Measurements from ENCODE around the gene SELENOI.
"Not testable (repeated sequence)": the region's sequence is repeated elsewhere in the genome, so short reads cannot be mapped to it uniquely, and the experiment has no call there.

SELENOI gene

GRCh38 chr2:26337298-26337697 is 8.6 kb upstream of the SELENOI start:
- peaks cover 2% of the 10 kb centered on the region for H3K4me1 Mint-ChIP-seq (ENCODE audit: low read depth)
- H3K27ac Mint-ChIP-seq, result no peak overlapping the region
- no peaks in the 10 kb centered on the region for H3K27me3 Mint-ChIP-seq

DNA sequence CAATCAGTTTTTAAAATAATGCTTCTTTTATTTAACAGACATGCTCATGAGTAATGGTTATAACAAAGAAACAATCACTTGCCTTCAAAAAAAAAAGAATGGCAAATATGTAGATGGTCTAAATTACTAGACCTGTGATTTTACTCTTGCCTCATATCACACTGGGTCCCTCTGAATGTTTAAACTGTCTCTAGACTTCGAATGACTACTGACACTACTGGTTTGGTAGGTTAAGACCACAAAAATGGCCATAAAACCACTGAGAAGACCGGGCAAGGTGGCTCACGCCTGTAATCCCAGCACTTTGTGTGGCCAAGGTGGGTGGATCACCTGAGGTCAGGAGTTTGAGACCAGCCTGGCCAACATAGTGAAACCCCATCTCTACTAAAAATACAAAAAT is 5.1 kb upstream of the SELENOI start:
- no peaks in the 10 kb centered on the region for H3K27me3 Mint-ChIP-seq
- H3K9me3 Mint-ChIP-seq (ENCODE audit: low read depth), result no peaks in the 10 kb centered on the region
- H3K27ac Mint-ChIP-seq, result no peak overlapping the region
- no peaks in the 10 kb centered on the region for H3K36me3 Mint-ChIP-seq
- peaks cover 18% of the 10 kb centered on the region for H3K4me1 Mint-ChIP-seq (ENCODE audit: low read depth)
- no peak overlapping the region for H3K4me3 Mint-ChIP-seq

More at GRCh38 chr2:26337298-26337697, 8.6 kb upstream of the SELENOI start:
- Mint-ChIP-seq H3K36me3 (no peaks in the 10 kb centered on the region), H3K9me3 (ENCODE audit: low read depth) (no peaks in the 10 kb centered on the region), H3K4me3 (no peak overlapping the region)

- H3K27me3 Mint-ChIP-seq, result no peaks in the 10 kb centered on the region
- H3K4me1 Mint-ChIP-seq (ENCODE audit: low read depth), result peaks cover 38% of the 10 kb centered on the region
- no peaks in the 10 kb centered on the region for H3K9me3 Mint-ChIP-seq (ENCODE audit: low read depth)
- H3K4me3 Mint-ChIP-seq, result peak overlapping the region; percentile 99
- H3K36me3 Mint-ChIP-seq, result peaks cover 2% of the 10 kb centered on the region
- peak overlapping the region; percentile 99 for H3K27ac Mint-ChIP-seq
These were observed 1.2 kb upstream of the SELENOI start for GRCh38 chr2:26344581-26345282.

GRCh38 chr2:26345283-26345544 is 729 bp upstream of the SELENOI start:
- H3K36me3 Mint-ChIP-seq, result peaks cover 2% of the 10 kb centered on the region
- no peaks in the 10 kb centered on the region for H3K27me3 Mint-ChIP-seq
- H3K27ac Mint-ChIP-seq, result peak overlapping the region; percentile 99
- no peaks in the 10 kb centered on the region for H3K9me3 Mint-ChIP-seq (ENCODE audit: low read depth)
- peak overlapping the region; percentile 99 for H3K4me3 Mint-ChIP-seq
- H3K4me1 Mint-ChIP-seq (ENCODE audit: low read depth), result peaks cover 39% of the 10 kb centered on the region

DNA sequence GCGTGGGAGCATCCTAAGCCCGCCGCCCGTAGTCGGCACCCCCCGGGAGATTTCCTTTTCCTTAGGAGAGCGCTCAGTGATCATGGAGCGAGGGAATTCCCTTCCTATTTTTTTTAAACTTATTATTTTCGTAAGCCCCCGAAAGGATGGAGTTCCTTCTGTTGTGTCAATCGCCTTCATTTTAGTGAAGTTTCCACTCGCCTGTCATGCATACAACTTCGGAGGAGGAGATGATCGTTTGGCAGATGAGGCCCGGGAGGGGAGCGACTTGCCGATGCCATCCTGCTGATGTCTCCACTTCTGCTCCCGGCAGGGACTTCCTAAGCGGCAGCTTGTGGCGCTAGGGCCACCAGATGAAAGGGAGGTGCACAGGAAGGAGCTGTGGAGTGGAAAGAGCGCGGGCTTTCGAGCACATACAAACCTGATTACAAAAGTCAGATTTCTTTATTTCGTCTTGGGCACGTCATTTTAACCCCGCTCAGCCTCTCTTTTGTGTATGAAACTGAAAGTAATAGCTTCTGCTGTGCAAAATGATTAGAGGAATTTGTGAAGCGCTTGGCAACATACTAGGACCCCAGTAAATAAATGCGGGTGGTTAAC is 611 bp downstream of the SELENOI start, which contains the start of gene ADGRF3:
Gene ADGRF3, minus strand, starts transcription at position 336 of the 600 bp plus-strand sequence. CDS start 555 bp downstream, outside the sequence.
- Mint-ChIP-seq H3K4me3 (peak within 1 kb of the TSS; percentile 99), H3K27me3 (no peaks in the 10 kb centered on the region), H3K9me3 (ENCODE audit: low read depth) (no peaks in the 10 kb centered on the region), H3K4me1 (ENCODE audit: low read depth) (peaks cover 45% of the 10 kb centered on the region), H3K36me3 (peaks cover 2% of the 10 kb centered on the region), H3K27ac (peak within 1 kb of the TSS; percentile 99)

DNA sequence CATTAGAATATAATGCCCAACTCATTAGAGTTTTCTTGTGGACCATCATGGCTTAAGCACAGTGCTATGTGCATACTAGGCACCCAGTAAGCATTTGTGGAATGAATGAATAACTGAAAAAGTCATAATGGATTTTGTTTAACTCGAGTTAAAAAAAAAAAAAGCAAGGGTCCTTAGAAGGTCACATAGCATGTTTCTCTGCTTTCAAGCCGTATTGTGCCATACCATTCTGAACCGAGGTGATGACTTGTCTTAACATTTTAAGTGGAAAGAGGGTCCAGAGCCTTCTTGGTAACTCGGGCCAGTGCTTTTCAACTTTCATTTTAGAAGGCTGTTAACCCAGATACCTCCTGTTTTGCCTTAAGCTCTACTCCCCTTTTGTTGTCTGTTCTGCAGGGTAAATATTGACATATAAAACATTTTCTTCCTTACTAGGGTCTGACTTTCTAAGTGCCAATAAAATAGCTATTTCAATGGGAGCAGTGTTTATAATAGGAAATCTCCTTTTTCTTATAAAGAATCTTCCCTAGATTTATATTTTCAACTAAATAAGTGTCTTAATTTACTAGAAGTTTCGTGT is 1.4 kb downstream of the SELENOI start:
- Mint-ChIP-seq H3K36me3 (peaks cover 2% of the 10 kb centered on the region), H3K9me3 (ENCODE audit: low read depth) (no peaks in the 10 kb centered on the region), H3K27me3 (no peaks in the 10 kb centered on the region), H3K27ac (peak overlapping the region; percentile 99), H3K4me3 (peak overlapping the region; percentile 99), H3K4me1 (ENCODE audit: low read depth) (peaks cover 50% of the 10 kb centered on the region)

DNA sequence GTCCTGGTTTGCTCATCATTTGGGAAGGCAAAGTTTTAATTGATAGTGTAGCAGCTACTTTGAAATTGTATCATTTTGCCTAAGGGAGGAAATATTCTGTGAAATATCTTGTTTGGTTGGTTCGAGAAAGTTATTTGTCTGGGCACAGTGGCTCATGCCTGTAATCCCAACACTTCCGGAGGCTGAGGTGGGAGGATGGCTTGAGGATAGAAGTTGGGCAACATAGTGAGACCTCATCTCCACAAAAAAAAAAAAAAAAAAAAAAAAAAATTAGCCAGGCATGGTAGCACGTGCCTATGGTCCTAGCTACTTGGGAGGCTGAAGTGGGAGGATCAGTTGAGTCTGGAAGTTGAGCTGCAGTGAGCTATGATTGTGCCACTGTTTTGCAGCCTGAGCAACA is 3.7 kb downstream of the SELENOI start:
- Mint-ChIP-seq H3K27me3 (no peaks in the 10 kb centered on the region), H3K27ac (peak overlapping the region; percentile 14), H3K36me3 (peaks cover 7% of the 10 kb centered on the region), H3K4me1 (ENCODE audit: low read depth) (peaks cover 56% of the 10 kb centered on the region), H3K4me3 (peak overlapping the region; percentile 1), H3K9me3 (ENCODE audit: low read depth) (no peaks in the 10 kb centered on the region)

GRCh38 chr2:26351375-26352090 is 5.6 kb downstream of the SELENOI start:
- no peaks in the 10 kb centered on the region for H3K27me3 Mint-ChIP-seq
- peaks cover 12% of the 10 kb centered on the region for H3K36me3 Mint-ChIP-seq
- peaks cover 66% of the 10 kb centered on the region for H3K4me1 Mint-ChIP-seq (ENCODE audit: low read depth)
- H3K4me3 Mint-ChIP-seq, result no peak overlapping the region
- H3K27ac Mint-ChIP-seq, result no peak overlapping the region
- no peaks in the 10 kb centered on the region for H3K9me3 Mint-ChIP-seq (ENCODE audit: low read depth)

DNA sequence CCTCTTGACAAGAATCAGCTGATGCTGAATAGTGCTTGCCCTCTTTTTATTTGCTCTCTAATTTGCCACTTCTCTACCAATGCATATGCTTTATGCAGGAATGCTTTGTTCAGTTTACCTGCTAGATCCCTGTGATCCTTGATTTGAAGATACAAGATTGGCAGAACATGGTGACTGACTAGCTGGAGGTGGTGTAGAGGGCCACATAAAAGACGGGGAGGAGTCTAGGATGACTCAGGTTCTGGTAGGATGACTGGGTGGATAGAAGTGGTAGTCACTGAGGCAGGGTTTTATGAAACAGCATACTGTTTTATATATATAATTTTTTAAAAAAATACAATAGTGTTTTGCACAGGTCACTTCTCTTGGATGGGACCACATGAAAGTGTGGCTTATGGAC is 6.9 kb downstream of the SELENOI start:
- Mint-ChIP-seq H3K36me3 (peaks cover 14% of the 10 kb centered on the region), H3K27me3 (no peaks in the 10 kb centered on the region), H3K27ac (peak overlapping the region; percentile 78), H3K4me1 (ENCODE audit: low read depth) (peaks cover 69% of the 10 kb centered on the region), H3K9me3 (ENCODE audit: low read depth) (no peaks in the 10 kb centered on the region), H3K4me3 (peak overlapping the region; percentile 17)

- not testable (repeated sequence) for H3K27me3 Mint-ChIP-seq; H3K9me3 Mint-ChIP-seq (ENCODE audit: low read depth); H3K27ac Mint-ChIP-seq; H3K4me3 Mint-ChIP-seq
- Mint-ChIP-seq H3K4me1 (ENCODE audit: low read depth) (peaks cover 70% of the 10 kb centered on the region), H3K36me3 (peaks cover 14% of the 10 kb centered on the region)
These were observed 8.5 kb downstream of the SELENOI start for GRCh38 chr2:26354469-26354868.

DNA sequence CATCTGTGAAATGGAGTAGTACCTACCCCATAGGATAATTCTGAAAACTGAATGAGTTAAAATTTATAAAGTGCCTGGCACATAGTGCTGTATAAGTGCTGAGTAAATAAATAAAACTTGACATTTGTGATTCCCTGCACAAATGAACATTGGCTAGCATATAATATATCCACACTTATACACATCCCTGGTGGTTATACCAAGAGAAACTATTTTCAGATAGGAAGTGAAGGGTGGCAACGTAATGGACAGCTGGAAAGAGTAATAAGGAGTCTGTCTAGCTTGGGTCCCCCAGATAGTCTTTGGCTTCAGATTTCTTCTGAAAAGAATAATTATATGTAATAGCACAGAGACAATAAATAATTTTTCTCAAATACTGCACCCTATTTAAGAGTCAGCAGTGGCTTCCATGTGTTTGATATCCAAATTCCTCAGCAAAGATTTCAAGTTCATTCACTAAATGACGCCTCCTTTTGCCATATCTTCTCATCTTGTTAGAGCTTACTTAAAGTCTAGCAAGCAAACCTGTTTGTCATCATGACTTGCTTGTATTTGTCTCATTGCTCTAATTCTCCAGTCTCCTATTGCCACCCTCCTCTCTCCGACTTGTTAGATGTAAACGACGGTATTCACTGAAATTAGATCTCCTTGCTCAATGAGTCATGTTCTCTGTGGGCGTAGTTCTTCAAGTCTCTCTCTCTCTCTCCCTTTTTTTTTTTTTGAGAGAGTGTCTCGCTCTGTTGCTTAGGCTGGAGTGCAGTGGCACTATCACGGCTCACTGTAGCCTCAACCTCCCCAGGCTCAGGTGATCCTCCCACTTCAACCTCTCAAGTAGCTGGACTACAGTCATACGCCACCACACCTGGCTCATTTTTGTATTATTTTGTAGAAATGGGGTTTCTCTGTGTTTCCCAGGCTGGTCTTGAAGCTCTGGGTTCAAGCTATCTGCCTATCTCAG is 9.4 kb downstream of the SELENOI start:
- Mint-ChIP-seq H3K36me3 (peaks cover 17% of the 10 kb centered on the region), H3K9me3 (ENCODE audit: low read depth) (no peaks in the 10 kb centered on the region), H3K4me3 (peak overlapping the region; percentile 60), H3K4me1 (ENCODE audit: low read depth) (peaks cover 73% of the 10 kb centered on the region), H3K27me3 (no peaks in the 10 kb centered on the region), H3K27ac (peak overlapping the region; percentile 35)

DNA sequence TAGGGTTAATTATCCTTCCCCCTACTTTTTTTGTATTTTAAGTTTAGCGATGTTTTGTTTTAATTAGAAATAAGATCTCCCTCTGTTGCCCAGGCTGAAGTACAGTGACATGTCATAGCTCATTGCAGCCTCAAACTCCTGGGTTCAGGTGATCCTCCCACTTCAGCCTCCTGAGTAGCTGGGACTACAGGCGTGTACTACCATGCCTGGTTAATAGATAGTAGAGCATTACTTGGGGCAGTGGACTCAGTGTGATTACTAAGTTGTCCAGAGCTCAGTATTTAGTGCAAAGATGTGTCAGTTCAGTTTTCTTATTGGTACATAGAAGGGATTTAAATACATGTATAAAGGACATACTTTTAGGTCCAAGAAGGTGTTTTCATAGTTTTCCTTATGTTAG is 10.2 kb downstream of the SELENOI start:
- Mint-ChIP-seq H3K4me1 (ENCODE audit: low read depth) (peaks cover 74% of the 10 kb centered on the region), H3K27me3 (no peaks in the 10 kb centered on the region), H3K27ac (peak overlapping the region; percentile 17), H3K4me3 (no peak overlapping the region), H3K9me3 (ENCODE audit: low read depth) (no peaks in the 10 kb centered on the region), H3K36me3 (peaks cover 17% of the 10 kb centered on the region)

GRCh38 chr2:26356771-26357170 is 10.8 kb downstream of the SELENOI start:
- H3K36me3 Mint-ChIP-seq, result peaks cover 17% of the 10 kb centered on the region
- H3K9me3 Mint-ChIP-seq (ENCODE audit: low read depth), result no peaks in the 10 kb centered on the region
- H3K4me1 Mint-ChIP-seq (ENCODE audit: low read depth), result peaks cover 73% of the 10 kb centered on the region
- H3K27me3 Mint-ChIP-seq, result no peaks in the 10 kb centered on the region
- no peak overlapping the region for H3K27ac Mint-ChIP-seq
- H3K4me3 Mint-ChIP-seq, result no peak overlapping the region

DNA sequence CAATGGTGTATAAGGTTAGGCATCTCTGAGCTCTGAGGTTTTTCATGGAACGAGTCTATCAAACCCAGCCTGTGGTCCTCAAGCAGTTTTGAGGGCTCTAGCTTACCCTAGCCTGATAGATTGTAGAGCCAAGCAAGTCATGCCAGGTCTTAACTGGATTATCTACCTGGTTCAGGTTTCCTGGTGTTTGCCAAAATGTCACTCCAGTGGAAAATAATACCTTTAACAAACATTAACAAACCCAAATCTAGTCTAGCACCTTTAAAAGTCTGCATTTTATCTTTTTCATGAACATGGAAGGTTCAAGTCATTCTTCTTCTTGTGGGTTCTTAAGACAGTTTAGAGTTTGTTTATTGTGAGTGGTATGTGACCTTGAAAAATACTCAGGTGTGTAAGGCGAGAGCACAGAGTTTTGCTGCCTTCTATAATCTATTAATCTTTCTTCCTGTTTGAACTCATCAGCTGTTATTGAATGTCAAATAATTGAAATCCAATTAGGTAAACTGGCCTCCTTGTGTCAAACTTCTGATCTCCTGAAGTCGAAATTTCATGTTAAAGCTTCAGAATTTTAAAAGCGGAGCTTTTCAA is 14.0 kb downstream of the SELENOI start:
- no peaks in the 10 kb centered on the region for H3K9me3 Mint-ChIP-seq (ENCODE audit: low read depth)
- peaks cover 12% of the 10 kb centered on the region for H3K36me3 Mint-ChIP-seq
- H3K27me3 Mint-ChIP-seq, result no peaks in the 10 kb centered on the region
- H3K4me1 Mint-ChIP-seq (ENCODE audit: low read depth), result peaks cover 63% of the 10 kb centered on the region
- no peak overlapping the region for H3K27ac Mint-ChIP-seq
- no peak overlapping the region for H3K4me3 Mint-ChIP-seq
